IMR-90 (cell line): ENCODE results near the gene CACNB2. TPM values are rescaled to one million over a fixed set of nuclear protein-coding genes. Genes with fewer than 3 reads are reported as not detected.

Experiments
- ATAC-seq: fragments of 200-7000 bp; cut with Tn5 transposase; 2 replicates; pipeline ENCODE4 v1.9.1; 2020; ENCODE audit warnings: low read depth, mild to moderate bottlenecking, moderate library complexity
- BruUV-seq: library from RNA; stranded (reverse); fragments of 400-500 nt; replicated peaks from 2 replicates; lab custom pipeline; 2021; lab: Mats Ljungman, UMichigan
- CTCF ChIA-PET: fragments of 300-600 bp; formaldehyde crosslinking; extraction: SDS; loops from one replicate; lab custom pipeline; 2021; ENCODE audit warnings: antibody characterized with exemption; lab: Yijun Ruan, JAX
- POLR2A ChIA-PET: fragments of 300-600 bp; sonication (Branson Sonifier 250); formaldehyde crosslinking; loops from one replicate; lab custom pipeline; 2022; ENCODE audit warnings: antibody characterized with exemption; ENCODE audit not compliant: unreplicated experiment; lab: Charles Lee
- DNase-seq: peaks from one replicate; pipeline ENCODE4 v3.0.0; 2013
- H2AFZ ChIP-seq: replicated peaks from 2 replicates; pipeline ENCODE3; 2013; ENCODE audit warnings: low read length, mild to moderate bottlenecking; ENCODE audit not compliant: poor library complexity
- H2AK5ac ChIP-seq: 2 replicates; pipeline ENCODE4 v1.6.1; 2013; ENCODE audit warnings: low read depth, low read length, inconsistent platforms
- H2AK9ac ChIP-seq: replicated peaks from 2 replicates; pipeline ENCODE3; 2013; ENCODE audit warnings: mild to moderate bottlenecking, low read depth, low read length, moderate library complexity; ENCODE audit not compliant: poor library complexity
- H2BK120ac ChIP-seq: 2 replicates; pipeline ENCODE4 v1.6.1; 2013; ENCODE audit warnings: low read depth, low read length, inconsistent platforms
- H2BK15ac ChIP-seq: 3 replicates; pipeline ENCODE4 v1.6.1; 2013; ENCODE audit warnings: low read depth, low read length, inconsistent platforms
- H2BK20ac ChIP-seq: 2 replicates; pipeline ENCODE4 v1.6.1; 2013; ENCODE audit warnings: low read depth, mild to moderate bottlenecking, inconsistent platforms, low read length, moderate library complexity
- H2BK5ac ChIP-seq: 2 replicates; pipeline ENCODE4 v1.6.1; 2013; ENCODE audit warnings: mild to moderate bottlenecking, low read depth, low read length, inconsistent platforms; ENCODE audit not compliant: poor library complexity, severe bottlenecking
- H3K14ac ChIP-seq: replicated peaks from 2 replicates; pipeline ENCODE4 v1.6.1; 2013; ENCODE audit warnings: low read depth, low read length, inconsistent platforms
- H3K18ac ChIP-seq: 2 replicates; pipeline ENCODE4 v1.6.1; 2013; ENCODE audit warnings: low read depth, low read length, control low read depth
- H3K23ac ChIP-seq: 2 replicates; pipeline ENCODE4 v1.6.1; 2013; ENCODE audit warnings: low read depth, low read length, inconsistent platforms
- H3K27ac ChIP-seq: 2 replicates; pipeline ENCODE4 v1.5.1; 2013; ENCODE audit warnings: mild to moderate bottlenecking, control low read depth, low read length; ENCODE audit not compliant: insufficient read depth
- H3K27me3 ChIP-seq: 2 replicates; pipeline ENCODE4 v1.6.1; 2013; ENCODE audit warnings: low read length; ENCODE audit not compliant: control insufficient read depth, insufficient read depth
- H3K36me3 ChIP-seq: 2 replicates; pipeline ENCODE4 v1.6.1; 2013; ENCODE audit warnings: low read length, mixed read lengths; ENCODE audit not compliant: control insufficient read depth, insufficient read depth
- H3K4ac ChIP-seq: 2 replicates; pipeline ENCODE4 v1.6.1; 2013; ENCODE audit warnings: low read depth, low read length, inconsistent platforms
- H3K4me1 ChIP-seq: 2 replicates; pipeline ENCODE4 v1.6.1; 2013; ENCODE audit warnings: low read length, mixed read lengths; ENCODE audit not compliant: control insufficient read depth, insufficient read depth
- H3K4me2 ChIP-seq: 2 replicates; pipeline ENCODE4 v1.6.1; 2013; ENCODE audit warnings: low read depth, mild to moderate bottlenecking, control low read depth, low read length, moderate library complexity
- H3K4me3 ChIP-seq: 2 replicates; pipeline ENCODE4 v1.5.1; 2013; ENCODE audit warnings: low read depth, mild to moderate bottlenecking, control low read depth, low read length, moderate library complexity; ENCODE audit not compliant: insufficient read depth
- H3K56ac ChIP-seq: 2 replicates; pipeline ENCODE4 v1.6.1; 2013; ENCODE audit warnings: low read length, inconsistent platforms; ENCODE audit not compliant: insufficient read depth; ENCODE audit errors: extremely low read depth
- H3K79me1 ChIP-seq, 2 experiments: 2 replicates each; pipeline ENCODE4 v1.6.1; 2013; ENCODE audit warnings: low read length in 2 of 2, inconsistent platforms in 1 of 2, low read depth in 1 of 2
- H3K9ac ChIP-seq: 2 replicates; pipeline ENCODE4 v1.6.1; 2013; ENCODE audit warnings: low read depth, low read length, control low read depth
- H3K9me1 ChIP-seq: 2 replicates; pipeline ENCODE4 v1.6.1; 2013; ENCODE audit warnings: low read length, inconsistent platforms; ENCODE audit not compliant: insufficient read depth
- H3K9me3 ChIP-seq: 2 replicates; pipeline ENCODE4 v1.6.1; 2013; ENCODE audit warnings: low read length; ENCODE audit not compliant: control insufficient read depth, insufficient read depth
- H4K20me1 ChIP-seq: 2 replicates; pipeline ENCODE4 v1.6.1; 2013; ENCODE audit warnings: low read length, inconsistent platforms; ENCODE audit not compliant: insufficient read depth
- H4K5ac ChIP-seq: 2 replicates; pipeline ENCODE4 v1.6.1; 2013; ENCODE audit warnings: mild to moderate bottlenecking, low read depth, low read length, control low read depth
- H4K8ac ChIP-seq, 2 experiments: 2 replicates each; pipeline ENCODE4 v1.6.1; 2013; ENCODE audit warnings: low read depth in 2 of 2, low read length in 2 of 2, control low read depth in 1 of 2, inconsistent platforms in 1 of 2
- H4K91ac ChIP-seq: 2 replicates; pipeline ENCODE4 v1.6.1; 2013; ENCODE audit warnings: low read depth, low read length, inconsistent platforms; ENCODE audit not compliant: insufficient read depth
- BHLHE40 ChIP-seq: fragments of 150-350 bp; IDR thresholded peaks from 2 replicates; pipeline ENCODE4 v1.6.1; 2016; ENCODE audit warnings: mild to moderate bottlenecking, low read depth, low read length
- CEBPB ChIP-seq: IDR thresholded peaks from 2 replicates; pipeline ENCODE4 v1.6.1; 2012; ENCODE audit warnings: low read depth, low read length, improper control_type of control experiment
- CHD1 ChIP-seq: IDR thresholded peaks from 2 replicates; pipeline ENCODE4 v1.6.1; 2012; ENCODE audit warnings: low read depth, low read length, improper control_type of control experiment
- FOS ChIP-seq: fragments of 150-350 bp; IDR thresholded peaks from 2 replicates; pipeline ENCODE4 v1.6.1; 2016; ENCODE audit warnings: low read depth, low read length
- MAFK ChIP-seq: IDR thresholded peaks from 2 replicates; pipeline ENCODE4 v1.6.1; 2012; ENCODE audit warnings: low read depth, low read length, improper control_type of control experiment
- MAZ ChIP-seq: IDR thresholded peaks from 2 replicates; pipeline ENCODE4 v1.6.1; 2012; ENCODE audit warnings: low read depth, mild to moderate bottlenecking, low read length, improper control_type of control experiment, moderate library complexity, borderline replicate concordance
- MXI1 ChIP-seq: IDR thresholded peaks from 2 replicates; pipeline ENCODE4 v1.6.1; 2012; ENCODE audit warnings: low read depth, mild to moderate bottlenecking, low read length, moderate library complexity, borderline replicate concordance
- NFE2L2 ChIP-seq: fragments of 150-350 bp; IDR thresholded peaks from 2 replicates; pipeline ENCODE4 v1.6.1; 2016; ENCODE audit warnings: low read depth, mild to moderate bottlenecking, low read length
- POLR2A ChIP-seq: IDR thresholded peaks from 2 replicates; pipeline ENCODE4 v1.6.1; 2012; ENCODE audit warnings: mild to moderate bottlenecking, low read depth, low read length
- RAD21 ChIP-seq: IDR thresholded peaks from 2 replicates; pipeline ENCODE4 v1.6.1; 2012; ENCODE audit warnings: low read length, improper control_type of control experiment
- RCOR1 ChIP-seq: IDR thresholded peaks from 2 replicates; pipeline ENCODE4 v1.6.1; 2012; ENCODE audit warnings: mild to moderate bottlenecking, low read length, improper control_type of control experiment; ENCODE audit not compliant: insufficient replicate concordance
- RFX5 ChIP-seq: IDR thresholded peaks from 2 replicates; pipeline ENCODE4 v1.8.0; 2012; ENCODE audit warnings: low read depth, mild to moderate bottlenecking, low read length, moderate library complexity
- SMC3 ChIP-seq: fragments of 150-350 bp; IDR thresholded peaks from 2 replicates; pipeline ENCODE4 v1.6.1; 2016; ENCODE audit warnings: low read depth, mild to moderate bottlenecking, antibody characterized with exemption, low read length, moderate library complexity
- WGBS, 2 experiments: methylation state at CpG; one replicate each; pipeline versions ENCODE4 v1.1.5 to v1.1.7; 2013; ENCODE audit warnings: missing lambda C conversion rate in 2 of 2; ENCODE audit not compliant: insufficient read length in 1 of 2; ENCODE audit errors: extremely low coverage in 2 of 2; 5-methylcytosine and 5-hydroxymethylcytosine counted together
- dilution Hi-C: fragments of 300-500 bp; cut with HindIII; formaldehyde crosslinking; loops from one replicate; pipeline ENCODE4 v1.14.3; 2018; ENCODE audit warnings: low sequenced_read_pairs; ENCODE audit not compliant: unreplicated experiment
- in situ Hi-C: fragments of 300-500 bp; cut with MboI; formaldehyde crosslinking; loops from 3 replicates; pipeline ENCODE4 v1.14.3; 2019; ENCODE audit warnings: low sequenced_read_pairs, inconsistent platforms, mixed read lengths
- intact Hi-C: fragments of 100-400 bp; cut with micrococcal nuclease; formaldehyde crosslinking; loops from 2 replicates; pipeline ENCODE4 v1.10.0; 2022
- polyA plus RNA-seq, 3 experiments: library from polyadenylated mRNA; depleted of rRNA; stranded (reverse); fragments of >200 nt; gene quantifications; 2 replicates each; pipeline ENCODE4 v1.2.3, GENCODE V29; 2012; ENCODE audit warnings: low replicate concordance in 1 of 3
- total RNA-seq: library from RNA; depleted of rRNA; stranded (reverse); fragments of >200 nt; gene quantifications from 2 replicates; pipeline ENCODE4 v1.2.3, GENCODE V29; 2012
- TF ChIP-seq, protein P1 (sequence below): fragments of 150-350 bp; IDR thresholded peaks from 2 replicates; pipeline ENCODE4 v1.6.1; 2016; ENCODE audit warnings: low read depth, mild to moderate bottlenecking, low read length, moderate library complexity, borderline replicate concordance
- TF ChIP-seq, protein P2 (sequence below): conservative IDR thresholded peaks from 2 replicates; pipeline ENCODE4 v1.5.1; 2012; ENCODE audit warnings: mild to moderate bottlenecking, low read depth, low read length, improper control_type of control experiment

The CACNB2 gene
- total and polyA plus RNA-seq, 2 of the 4 experiments (the other 2 are of a cell fraction): 0.36 TPM

DNA sequence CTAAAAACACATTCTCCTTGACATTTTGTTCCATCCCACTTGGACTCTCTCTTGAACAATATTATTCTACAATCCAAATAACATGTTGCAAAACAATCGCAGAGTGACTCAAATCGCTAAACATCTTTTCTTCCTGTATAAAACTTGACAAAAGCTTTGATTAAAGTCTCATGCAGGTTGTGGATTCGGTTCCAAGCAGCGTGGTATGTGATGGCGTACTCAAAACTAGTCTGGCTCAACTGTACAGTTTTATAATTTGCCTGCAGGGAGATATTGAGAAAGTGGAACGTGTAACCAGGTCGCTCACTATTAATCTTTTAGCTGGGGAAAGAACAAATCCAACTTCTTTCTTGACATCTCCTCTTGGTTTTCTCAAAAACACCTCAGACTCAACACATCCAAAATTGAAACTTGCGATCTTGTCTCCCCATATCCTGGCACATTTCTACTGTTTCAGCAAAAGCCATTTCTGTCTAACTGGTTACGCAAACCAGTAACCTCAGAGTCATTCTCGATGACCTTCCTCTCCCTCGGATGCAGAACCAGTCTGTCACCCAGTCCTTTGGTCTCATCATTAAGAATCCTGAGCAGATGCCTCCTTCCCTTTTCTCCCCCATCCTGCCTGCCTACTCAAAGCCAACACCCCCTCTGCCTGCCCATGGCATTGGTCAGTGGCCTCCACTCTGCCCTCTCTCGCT is 100.1 kb downstream of the CACNB2 start:
- POLR2A ChIA-PET: no interaction called here
- Histone ChIP-seq H3K4me3 (no peak overlapping the region), H2BK20ac (no peak overlapping the region), H3K18ac (no peak overlapping the region), H3K14ac (no peak overlapping the region), H4K8ac (no peak overlapping the region), H3K4me2 (0 out of 2 replicates have a peak overlapping the region, but pooled peaks have one; percentile 1), H3K36me3 (no peaks in the 10 kb centered on the region), H3K79me1 (no peaks in the 10 kb centered on the region), H3K9ac (no peak overlapping the region), H3K9me3 (peaks cover 7% of the 10 kb centered on the region), H2AFZ (peak overlapping the region; percentile 44), H2BK120ac (no peak overlapping the region), H3K27me3 (peaks cover 2% of the 10 kb centered on the region; the same call in 1 of the 2 replicates), H3K4me1 (peaks cover 2% of the 10 kb centered on the region; the same call in 1 of the 2 replicates), H4K20me1 (no peaks in the 10 kb centered on the region), H3K4ac (no peak overlapping the region), H3K9me1 (no peaks in the 10 kb centered on the region), H3K27ac (no peak overlapping the region), H3K23ac (no peak overlapping the region), H3K56ac (no peak overlapping the region), H2AK9ac (no peak overlapping the region), H2AK5ac (no peak overlapping the region), H4K91ac (no peak overlapping the region), H2BK5ac (no peak overlapping the region), H2BK15ac (0 out of 3 replicates have a peak overlapping the region, but pooled peaks have one; percentile 11), H4K5ac (no peak overlapping the region)
- ATAC-seq (peak; percentile 46; the same call in 1 of the 2 replicates), DNase-seq (no peak)
- intact Hi-C loops (no loop called here), in situ Hi-C loops (loop anchor here (25.0 kb wide), 1 partner anchor 1403 kb away; no protein-coding TSS in a partner anchor), dilution Hi-C loops (no loop called here)
- BruUV-seq: no TSS peak
- CTCF ChIA-PET: no interaction called here
- 57% methylated on average over 4 of the region's 12 CpGs; no CpG with 5 or more reads in 1 of the 2 experiments for WGBS, 2 experiments
- TF ChIP-seq SMC3 (no peak), FOS (no peak), MXI1 (no peak), POLR2A (no peak), MAFK (no peak), RAD21 (no peak), MAZ (no peak), CHD1 (no peak), CEBPB (no peak), BHLHE40 (no peak), RCOR1 (no peak), NFE2L2 (no peak), RFX5 (no peak)
- TF ChIP-seq, protein P1, sequence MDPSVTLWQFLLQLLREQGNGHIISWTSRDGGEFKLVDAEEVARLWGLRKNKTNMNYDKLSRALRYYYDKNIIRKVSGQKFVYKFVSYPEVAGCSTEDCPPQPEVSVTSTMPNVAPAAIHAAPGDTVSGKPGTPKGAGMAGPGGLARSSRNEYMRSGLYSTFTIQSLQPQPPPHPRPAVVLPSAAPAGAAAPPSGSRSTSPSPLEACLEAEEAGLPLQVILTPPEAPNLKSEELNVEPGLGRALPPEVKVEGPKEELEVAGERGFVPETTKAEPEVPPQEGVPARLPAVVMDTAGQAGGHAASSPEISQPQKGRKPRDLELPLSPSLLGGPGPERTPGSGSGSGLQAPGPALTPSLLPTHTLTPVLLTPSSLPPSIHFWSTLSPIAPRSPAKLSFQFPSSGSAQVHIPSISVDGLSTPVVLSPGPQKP: no peak
- TF ChIP-seq, protein P2, sequence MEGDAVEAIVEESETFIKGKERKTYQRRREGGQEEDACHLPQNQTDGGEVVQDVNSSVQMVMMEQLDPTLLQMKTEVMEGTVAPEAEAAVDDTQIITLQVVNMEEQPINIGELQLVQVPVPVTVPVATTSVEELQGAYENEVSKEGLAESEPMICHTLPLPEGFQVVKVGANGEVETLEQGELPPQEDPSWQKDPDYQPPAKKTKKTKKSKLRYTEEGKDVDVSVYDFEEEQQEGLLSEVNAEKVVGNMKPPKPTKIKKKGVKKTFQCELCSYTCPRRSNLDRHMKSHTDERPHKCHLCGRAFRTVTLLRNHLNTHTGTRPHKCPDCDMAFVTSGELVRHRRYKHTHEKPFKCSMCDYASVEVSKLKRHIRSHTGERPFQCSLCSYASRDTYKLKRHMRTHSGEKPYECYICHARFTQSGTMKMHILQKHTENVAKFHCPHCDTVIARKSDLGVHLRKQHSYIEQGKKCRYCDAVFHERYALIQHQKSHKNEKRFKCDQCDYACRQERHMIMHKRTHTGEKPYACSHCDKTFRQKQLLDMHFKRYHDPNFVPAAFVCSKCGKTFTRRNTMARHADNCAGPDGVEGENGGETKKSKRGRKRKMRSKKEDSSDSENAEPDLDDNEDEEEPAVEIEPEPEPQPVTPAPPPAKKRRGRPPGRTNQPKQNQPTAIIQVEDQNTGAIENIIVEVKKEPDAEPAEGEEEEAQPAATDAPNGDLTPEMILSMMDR: no peak
